Measurements from ENCODE around the gene C19orf33.
"Not testable (repeated sequence)": the region's sequence is repeated elsewhere in the genome, so short reads cannot be mapped to it uniquely, and the experiment has no call there.

Gene C19orf33

DNA sequence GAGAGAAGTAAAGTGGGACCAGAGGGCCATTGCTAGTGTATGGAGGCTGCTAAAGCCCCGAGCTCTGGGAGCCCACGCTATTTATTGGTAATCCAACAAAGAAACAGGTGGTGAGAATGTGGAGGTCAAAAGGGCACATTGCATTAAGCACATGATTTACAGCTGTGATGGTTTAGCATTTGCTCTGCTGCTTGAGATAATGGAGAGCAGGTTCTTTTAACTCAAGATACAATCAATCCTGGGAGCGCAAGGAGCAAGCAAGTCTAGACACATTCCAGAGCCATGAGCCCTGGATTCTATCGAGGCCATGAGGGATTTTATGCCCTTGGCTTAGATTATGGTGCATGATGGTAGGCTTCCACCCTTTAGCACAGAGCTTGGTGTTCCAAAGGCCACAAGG lies 35.0 kb downstream of the C19orf33 start:
- not testable (repeated sequence) for DNase-seq (ENCODE audit: low spot score)

- no peak for DNase-seq (ENCODE audit: low spot score)
These were observed 36.9 kb downstream of the C19orf33 start for GRCh38 chr19:38340927-38341326.

- no peak for DNase-seq (ENCODE audit: low spot score)
These were observed 42.8 kb downstream of the C19orf33 start for GRCh38 chr19:38346837-38347236.

DNA sequence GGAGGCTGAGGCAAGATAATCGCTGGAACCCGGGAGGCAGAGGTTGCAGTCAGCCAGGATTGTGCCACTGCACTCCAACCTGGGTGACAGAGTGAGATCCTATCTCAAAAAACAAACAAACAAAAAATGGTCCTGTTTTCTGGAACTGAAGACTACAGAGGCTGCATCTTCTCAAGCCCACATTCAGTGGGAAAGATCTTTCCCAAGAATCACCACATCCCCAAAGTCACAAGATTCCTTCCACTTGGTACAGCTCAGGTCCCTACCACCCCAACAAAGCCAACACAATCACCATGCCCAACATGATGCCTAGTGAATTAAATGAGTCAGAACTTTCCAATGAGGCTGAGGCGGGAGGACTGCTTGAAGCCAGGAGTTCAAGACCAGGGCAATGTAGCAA lies 46.8 kb downstream of the C19orf33 start:
- no peak for DNase-seq (ENCODE audit: low spot score)

DNA sequence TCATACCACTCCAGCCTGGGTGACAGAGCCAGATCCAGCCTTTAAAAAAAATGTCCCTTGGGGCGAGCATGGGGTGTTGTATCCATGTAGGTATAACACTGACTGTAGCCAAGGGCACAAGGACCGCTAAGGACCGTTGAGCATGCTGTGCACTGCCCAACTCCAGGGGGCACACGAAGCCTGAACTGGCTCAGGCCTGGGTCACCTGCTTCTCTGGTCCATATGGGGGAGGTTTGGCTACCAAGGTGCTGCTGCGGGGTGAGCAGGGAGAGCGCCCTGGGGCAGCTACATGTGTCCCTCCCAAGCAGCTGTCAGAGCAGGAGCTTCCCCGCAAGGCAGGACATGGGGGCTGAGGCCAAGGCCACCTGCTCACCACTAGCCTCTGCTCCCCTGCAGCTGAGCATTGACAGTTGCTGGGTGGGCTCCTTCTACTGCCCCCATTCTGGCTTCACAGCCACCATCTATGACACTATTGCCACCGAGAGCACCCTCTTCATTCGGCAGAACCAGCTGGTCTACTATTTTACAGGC lies 47.9 kb downstream of the C19orf33 start:
- no peak for DNase-seq (ENCODE audit: low spot score)

- no peak for DNase-seq (ENCODE audit: low spot score)
These were observed 48.6 kb downstream of the C19orf33 start for GRCh38 chr19:38352611-38353010.

All from AG20443 (cell line).